COLO829 (cell line): ENCODE measurements around the gene CYP2W1.
A peak's percentile ranks its signal among the peaks of the same experiment; 100 is the strongest.
"Not testable (repeated sequence)": the region's sequence is repeated elsewhere in the genome, so short reads cannot be mapped to it uniquely, and the experiment has no call there.

Source experiments
- DNase-seq: peaks from one replicate; pipeline ENCODE4 v3.0.0; 2012; ENCODE audit warnings: low spot score

The CYP2W1 gene, protein sequence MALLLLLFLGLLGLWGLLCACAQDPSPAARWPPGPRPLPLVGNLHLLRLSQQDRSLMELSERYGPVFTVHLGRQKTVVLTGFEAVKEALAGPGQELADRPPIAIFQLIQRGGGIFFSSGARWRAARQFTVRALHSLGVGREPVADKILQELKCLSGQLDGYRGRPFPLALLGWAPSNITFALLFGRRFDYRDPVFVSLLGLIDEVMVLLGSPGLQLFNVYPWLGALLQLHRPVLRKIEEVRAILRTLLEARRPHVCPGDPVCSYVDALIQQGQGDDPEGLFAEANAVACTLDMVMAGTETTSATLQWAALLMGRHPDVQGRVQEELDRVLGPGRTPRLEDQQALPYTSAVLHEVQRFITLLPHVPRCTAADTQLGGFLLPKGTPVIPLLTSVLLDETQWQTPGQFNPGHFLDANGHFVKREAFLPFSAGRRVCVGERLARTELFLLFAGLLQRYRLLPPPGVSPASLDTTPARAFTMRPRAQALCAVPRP

DNA sequence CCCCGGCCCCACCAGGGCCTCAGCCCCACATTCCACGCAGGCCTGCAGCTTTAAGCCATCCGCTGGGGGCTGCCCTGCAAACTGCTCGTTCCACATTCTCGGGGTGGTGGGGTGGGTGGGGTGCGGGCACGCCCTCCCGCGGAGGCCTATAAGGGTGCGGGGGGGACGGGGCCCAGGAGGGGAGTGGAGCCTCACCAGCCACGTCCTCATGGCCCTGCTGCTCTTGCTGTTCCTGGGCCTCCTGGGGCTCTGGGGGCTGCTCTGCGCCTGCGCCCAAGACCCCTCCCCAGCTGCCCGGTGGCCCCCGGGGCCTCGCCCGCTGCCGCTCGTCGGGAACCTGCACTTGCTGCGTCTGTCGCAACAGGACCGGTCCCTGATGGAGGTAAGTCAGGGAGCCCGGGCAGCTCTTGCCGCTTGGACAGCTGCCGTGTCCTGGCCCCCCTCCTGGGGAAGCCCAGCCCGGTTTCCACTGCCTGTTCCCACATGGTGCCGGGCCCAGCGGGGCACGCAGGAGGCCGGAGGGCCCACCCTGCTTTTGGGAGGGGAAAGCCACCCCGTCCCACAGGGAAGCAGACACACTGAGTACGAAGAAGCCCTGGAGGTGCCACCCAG lies at the start of gene CYP2W1:
Gene CYP2W1 (plus strand): TSS at position 178 of the 612 bp plus-strand sequence. CDS start 31 bp downstream, at position 209.
- DNase-seq: no peak

DNA sequence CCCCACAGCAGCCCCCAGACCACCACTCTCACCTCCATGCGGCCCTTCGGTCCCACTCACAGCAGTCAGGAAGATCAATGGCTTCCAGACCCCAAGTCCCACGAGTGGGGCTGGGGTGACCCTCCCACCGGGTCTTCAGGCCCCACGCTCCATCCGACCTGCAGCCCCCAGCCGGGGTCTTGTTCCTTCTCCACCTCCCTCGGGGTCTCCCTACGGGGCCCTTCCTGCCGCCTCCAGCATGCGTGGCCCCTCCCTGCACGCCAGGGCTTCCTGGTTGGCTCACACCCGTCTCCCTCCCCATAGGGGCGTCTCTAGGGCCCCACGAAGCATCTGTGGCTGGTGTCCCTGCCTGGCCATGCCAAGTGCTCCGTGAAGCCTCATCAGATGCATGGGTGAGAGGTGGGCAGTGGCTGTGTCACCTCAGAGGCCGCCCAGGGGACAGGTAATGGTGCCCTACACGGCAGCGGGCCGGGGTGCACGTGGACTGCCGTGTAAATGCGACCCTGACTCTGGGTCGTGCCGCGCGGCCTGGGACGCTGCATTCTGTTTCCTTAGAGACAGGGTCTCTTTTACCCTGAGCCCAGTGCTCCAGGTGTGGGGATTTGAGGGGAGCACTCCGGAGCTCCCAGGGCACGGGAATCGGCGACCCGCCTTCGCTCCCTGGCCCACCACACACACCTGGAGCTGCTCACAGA lies 48.4 kb upstream of the CYP2W1 start:
- no peak for DNase-seq

DNA sequence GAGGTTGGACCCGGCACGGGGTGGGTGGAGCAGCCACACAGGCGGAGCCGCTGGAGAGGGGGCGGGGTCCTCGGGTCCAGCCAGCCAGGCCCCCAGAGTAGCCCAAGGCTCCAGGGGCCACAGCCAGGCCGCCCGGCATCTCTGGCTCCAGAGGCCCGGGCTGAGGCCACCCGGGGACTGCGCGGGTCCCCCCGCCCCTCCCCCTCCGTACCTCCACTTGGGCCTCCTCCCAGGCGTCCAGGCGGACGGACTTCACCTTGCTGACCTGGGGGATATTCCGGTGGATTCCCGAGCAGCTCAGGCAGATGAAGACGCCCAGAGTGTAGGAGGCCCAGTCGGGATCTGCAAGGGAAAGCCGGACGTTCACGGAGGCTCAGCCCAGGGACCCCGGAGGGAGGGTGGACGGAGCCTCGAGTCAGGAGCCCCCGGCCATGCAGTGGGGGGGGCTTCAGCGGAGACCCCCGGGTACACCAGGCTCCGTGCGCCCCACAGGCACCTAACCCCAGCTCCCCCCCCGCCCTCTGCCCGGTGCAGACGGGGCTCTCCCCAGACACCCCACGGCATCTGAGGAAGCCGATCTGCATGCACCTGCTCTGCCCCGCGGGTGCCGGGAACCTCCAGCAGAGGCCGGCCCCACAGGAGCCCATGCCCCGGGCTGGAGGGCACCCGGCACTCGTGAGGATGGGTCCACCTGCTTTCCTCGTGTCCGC lies 47.7 kb upstream of the CYP2W1 start:
- no peak for DNase-seq

DNA sequence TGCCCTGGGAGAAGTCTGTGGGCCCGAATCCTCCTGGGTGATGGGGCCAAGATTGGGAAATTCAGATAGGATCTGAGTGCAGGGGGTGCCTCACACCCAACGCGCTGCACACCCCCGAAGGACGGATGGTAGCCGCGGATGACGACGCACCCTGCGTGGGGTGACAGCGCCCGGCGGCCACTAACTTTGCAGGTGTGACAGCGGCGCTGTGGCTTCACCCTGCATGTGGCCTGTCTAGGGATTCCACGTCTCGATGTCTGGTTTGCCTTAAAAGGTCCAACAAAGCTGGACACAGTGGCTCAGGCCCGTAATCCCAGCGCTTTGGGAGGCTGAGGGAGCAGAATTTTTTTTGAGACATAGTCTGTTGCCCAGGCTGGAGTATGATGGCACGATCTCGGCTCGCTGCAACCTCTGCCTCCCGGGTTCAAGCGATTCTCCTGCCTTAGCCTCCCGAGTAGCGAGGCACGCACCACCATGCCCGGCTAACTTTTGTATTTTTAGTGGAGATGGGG lies 47.1 kb upstream of the CYP2W1 start:
- no peak for DNase-seq

DNA sequence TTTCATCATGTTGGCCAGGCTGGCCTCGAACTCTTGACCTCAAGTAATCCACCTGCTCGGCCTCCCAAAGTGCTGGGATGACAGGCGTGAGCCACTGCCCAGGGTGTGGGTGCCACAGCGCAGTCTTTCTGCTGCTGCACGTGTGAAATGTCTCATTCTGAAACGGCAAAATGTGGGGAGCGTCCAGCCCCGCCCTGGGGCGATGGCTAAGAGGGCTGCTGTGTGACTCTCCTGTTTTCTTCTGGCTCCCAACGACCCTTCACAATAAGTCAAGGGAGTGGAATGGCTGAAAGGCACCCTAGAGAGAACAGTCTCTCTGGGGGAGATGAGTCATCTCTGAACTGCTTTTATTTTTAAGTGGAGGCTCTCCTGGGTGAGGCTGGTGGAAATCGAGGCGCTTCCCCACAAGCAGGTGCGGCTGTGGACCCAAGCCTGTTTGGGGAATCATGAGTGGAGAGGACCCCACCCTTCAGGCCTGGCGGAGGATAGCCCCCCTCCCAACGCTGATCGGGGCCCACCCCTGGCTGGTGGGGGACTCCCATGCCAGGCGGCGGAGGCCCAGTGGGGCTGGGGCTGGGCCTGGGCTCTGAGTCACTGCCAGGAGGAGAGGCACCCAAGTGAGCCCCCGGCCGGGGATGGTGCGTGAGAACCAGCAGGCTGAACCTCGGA lies 46.5 kb upstream of the CYP2W1 start:
- DNase-seq: peak; percentile 69

DNA sequence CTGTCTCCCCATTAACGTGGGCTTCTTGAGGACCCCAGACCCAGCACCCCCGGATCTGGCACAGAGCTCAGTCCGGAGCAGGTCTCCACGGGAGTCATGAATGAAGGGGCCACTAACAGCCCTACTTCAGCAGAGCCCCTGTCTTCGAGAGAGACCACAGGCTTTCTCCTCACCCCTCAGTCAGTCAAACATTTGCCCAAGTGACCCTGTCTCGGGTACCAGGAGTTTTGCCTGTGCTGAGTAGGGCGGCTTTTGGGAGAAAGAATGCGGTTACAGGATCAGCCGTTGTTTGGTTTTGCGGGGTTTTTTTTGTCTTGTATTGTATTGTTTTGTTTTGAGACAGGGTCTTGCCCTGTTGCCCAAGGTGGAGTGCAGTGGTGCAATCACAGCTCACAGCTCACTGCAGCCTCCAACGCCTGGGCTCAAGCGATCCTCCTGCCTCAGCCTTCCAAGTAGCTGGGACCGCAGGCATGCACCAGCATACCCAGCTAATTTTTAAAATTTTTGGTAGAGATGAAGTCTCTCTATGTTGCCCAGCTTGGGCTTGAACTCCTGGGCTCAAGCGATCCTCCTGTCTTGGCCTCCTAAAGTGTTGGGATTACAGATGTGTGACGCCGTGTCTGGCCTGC lies 45.0 kb upstream of the CYP2W1 start:
- no peak for DNase-seq

DNA sequence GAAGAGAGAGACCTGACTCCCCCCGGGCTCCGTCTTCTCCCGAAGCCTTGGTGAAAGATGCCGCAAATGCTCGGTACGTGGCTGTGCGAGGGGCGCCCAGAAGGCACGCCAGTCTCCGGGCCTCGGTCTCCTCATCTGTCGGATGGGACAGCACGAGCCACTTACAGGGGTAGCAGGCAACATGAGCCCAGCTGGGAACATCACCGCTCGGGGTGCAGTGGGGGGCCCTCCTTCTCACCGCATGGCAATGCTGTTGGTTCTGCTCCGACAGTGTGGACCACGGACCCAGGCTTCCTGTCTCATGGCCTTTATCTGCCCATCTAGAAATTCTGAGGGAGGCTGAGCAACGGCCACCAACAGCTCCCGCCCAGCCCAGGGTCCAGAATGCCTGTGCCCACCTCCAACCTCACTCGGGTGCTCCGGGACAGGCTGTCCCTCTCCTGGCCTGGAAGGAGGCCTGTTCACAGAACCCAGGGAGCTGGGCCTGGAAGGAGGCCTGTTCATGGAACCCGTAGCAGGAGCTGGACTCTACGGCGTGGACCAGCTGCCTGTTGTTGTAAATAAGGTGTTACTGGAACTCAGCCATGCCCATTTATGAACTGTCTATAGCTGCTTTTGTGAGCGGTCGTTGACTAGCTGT lies 44.3 kb upstream of the CYP2W1 start:
- no peak for DNase-seq

DNA sequence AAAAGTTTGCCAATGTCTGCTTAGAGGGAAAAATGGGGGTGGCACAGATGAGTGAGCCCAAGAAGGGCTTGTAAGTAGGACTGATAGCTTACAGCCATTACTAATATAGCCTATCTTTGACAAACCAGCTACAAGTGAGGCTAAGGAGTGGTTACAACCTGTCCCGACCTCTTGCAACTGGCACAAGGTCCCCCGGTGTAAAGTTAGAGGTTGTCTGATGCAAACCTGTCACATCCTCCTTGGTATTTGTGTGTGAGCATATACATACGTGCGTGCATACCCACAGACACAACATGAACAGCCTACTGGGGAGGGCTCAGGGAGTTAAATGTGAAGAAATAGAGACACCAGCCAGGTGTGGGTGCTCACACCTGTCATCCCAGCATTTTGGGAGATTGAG lies 43.1 kb upstream of the CYP2W1 start:
- no peak for DNase-seq

DNA sequence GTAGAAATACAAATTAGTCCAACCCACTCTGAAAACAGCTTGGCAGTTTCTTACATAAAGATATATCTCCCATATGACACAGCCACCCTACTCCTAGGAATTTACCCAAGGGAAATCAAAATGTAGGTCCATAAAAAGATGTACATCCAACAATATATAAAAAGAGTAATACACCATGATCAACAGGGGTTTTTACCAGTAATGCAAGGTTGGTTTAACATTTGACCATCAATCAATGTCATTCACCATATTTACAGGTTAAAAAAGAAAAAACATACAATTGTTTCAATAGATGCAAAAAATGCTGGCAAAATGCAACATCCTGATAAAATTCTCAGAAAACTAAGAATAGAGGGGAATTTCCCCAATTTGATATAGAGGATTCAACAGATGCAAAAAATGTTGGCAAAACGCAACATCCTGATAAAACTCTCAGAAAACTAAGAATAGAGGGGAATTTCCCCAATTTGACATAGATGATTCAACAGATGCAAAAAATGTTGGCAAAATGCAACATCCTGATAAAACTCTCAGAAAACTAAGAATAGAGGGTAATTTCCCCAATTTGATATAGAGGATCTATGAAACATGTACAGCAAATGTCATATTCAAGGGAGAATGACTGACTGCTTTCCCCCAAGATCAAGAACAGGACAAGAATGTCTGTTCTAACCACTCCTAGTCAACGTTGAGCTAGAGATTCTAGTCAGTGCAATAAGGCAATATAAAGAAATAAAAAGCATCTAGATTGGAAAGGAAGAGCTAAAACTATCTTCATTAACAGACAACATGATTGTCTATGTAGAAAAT lies 42.2 kb upstream of the CYP2W1 start:
- no peak for DNase-seq

DNA sequence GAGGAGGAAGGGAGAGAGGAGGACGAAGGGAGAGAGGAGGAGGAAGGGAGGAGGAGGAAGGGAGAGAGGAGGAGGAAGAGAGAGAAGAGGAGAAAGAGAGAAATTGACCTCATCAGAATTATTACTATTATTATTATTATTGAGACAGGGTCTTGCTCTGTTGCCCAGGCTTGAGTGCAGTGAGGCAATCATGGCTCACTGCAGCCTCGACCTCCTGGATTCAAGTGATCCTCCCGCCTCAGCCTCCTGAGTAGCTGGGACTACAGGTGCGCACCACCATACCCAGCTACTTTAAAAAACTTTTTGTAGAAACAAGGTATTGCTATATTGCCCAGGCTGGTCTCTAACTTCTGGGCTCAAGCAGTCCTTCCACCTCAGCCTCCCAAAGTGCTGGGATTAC lies 39.2 kb upstream of the CYP2W1 start:
- DNase-seq: not testable (repeated sequence)

DNA sequence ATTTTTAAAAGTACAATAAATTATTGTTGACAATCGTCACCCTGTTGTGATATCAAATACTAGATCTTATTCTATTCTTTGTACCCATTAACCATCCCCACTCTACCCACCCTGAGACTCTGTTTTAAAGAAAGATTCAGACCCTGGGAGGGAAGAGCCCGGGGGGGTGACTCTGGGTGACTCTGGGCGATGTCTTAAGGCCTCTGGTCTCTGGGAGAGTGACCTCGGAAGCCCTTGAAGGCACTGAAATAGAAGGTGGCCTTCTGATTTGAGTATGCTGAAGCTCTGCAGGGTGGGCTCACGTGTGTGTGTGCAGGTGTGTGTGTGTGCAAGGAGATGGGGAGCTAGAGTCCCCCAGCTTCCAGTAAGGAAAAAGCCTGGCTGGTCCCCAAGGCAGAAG lies 38.2 kb upstream of the CYP2W1 start:
- no peak for DNase-seq

DNA sequence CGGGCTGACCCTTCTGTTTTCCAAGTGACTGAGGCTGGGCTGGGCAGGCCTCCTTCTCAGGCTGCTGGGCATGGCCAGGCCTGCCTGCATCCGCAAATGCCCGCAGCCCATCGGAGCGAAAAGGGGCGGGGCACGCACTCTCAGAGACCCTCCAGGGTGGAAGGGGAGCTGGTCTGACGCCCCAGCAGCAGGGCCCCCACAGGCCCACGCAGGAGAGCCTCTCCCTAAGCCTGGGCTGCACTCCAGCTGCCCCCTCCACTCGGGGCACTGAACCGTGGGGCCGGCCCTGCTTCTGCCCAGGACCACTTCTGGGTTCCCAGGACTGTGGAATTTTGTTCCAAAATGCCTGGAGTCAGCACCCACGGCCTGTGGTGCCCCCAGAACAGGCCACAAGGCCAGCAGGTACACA lies 37.8 kb upstream of the CYP2W1 start:
- DNase-seq: no peak

DNA sequence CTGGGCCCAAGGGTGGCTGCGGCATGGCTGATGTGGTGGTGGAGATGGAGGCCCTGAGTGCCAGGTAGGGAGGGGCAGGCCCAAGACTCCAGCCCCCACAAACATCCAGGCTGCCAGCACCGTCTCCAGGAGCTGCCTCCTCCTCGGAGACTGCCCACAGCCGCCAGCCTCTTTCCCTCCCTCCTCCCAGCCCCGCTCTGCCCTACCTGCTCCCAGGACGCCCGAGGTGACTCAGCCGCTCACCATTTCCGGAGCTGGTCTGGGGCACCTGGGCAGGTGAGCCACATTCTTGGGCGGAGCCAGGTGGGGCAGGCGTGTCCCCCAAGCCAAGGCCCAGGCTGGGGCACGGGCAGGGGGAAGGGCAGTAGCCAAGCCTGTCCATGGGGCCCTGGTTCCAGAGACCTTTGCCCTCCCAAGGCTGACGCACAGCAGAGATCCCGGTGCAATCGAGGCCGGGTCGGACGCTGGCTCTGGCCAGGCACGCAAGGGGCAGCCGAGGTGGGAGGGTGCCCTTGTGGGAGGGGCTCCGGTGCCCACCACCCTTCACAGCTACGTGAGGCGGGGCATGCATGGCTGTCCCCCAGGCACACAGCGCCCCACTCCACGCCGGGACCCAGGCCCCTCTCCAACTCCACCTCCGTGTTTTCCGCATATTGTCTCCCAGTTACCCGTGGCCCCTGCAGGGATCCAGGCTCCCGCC lies 37.3 kb upstream of the CYP2W1 start:
- DNase-seq: no peak

DNA sequence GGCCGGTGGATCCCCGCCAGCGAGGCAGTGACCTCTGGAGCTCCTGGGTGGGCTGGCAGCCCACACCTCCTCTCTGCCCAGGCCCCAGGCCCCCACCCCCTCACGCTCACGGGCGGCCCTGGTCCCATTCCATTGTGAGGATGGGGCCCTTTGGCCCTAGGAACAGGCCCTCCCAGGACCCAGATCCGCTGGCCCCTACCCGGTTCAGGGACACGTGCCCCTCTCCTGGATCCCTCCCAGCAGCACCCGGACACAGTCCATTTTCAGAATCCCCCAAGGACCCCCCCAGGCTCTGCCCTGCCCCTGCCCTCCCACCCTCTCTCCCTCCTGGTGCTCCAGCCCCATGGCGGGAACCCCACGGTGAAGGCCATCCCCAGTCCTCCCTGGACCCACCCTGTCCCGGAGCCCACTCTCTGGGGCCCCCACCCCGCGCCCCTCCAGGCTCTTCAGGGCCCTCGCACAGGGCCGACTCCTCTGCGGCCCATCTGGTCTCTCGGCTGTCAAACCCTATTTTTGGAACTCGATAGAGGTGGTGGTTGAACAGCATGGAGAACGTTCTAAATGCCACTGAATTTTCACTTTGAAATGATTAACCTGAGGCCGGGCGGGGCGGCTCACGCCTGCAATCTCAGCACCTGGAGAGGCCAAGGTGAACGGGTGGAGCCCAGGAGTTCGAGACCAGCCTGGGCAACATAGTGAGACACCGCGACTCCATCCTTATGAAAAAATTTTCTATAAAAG lies 36.6 kb upstream of the CYP2W1 start:
- DNase-seq: no peak

DNA sequence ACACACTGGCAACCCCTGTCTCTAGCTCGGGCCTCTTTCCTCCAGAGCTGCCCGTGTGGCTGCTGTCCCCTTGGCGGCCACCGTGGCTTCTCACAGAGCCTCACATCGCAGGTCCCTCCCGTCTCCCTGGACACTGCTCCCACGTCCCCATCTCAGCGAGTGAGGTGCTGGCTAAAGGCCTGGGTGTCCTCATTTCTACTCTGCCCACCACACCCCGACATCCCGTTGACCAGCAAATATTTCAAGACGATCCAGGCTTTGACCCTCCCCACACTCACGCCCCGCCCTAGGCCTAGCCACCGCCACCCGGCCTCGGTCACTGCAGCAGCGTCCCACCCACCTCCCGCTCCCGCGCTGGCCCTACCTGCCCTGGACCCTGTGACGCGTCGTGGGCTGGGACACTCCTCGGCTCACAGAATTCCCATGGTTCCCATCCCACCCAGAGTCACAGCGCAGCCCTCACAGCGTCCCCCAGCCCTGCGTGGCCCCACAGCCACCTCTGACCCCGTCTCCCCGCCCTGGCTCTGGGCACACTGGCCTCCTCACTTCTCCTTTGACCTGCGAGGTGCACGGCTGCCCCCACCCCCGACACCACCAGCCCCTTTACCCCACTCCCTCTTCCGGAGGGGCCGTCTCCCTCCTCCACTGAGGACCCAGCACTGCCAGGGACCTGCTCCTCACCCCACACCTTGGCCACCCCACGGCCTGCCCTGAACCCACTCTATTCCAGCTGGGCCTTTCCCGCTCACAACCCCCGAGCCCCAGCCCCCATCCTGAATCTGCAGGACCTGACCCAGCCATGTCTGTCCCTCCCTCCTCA lies 35.4 kb upstream of the CYP2W1 start:
- no peak for DNase-seq

DNA sequence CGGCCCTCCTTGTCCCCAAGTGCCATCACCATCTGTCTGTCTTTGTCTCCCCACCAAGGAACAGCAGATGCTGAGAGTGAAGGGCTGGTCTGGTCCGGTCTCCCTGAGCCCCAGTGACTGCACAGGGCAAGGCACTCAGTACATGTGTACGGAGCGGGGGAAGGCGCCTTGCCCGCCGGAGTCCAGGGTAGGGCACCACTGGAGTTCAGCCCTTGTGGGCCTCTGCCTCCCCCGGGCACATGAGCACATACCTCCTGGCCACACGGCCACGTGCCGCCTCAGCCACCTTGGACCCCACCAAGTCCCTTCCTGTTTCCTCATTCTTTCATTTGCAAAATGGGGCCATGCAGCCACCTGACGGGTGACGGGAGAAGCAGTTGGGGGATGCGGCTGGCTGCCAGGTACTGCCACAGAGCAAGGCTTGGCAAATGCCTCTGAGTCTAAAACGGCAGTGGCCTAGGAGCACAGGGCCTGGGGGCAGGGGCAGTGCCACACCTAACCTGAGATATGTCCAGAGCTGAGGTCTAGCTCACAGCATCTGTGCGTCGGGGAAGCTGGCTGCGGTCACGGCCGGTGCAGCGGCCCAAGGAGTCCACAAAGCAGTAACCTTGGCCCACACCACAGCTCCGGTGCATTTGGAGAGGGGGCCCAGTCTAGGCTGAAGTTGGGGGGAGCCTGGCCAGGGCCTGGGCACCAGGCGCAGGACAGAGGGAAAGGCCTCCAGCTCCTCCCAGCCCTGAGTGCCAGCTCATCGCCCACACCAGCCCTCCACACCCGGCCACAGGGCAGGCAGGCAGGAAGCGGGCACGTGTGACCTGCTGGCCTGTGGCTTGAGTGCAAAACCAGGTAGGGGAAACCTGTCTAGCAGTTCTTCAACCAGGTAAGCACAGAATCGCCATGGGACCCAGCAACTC lies 33.7 kb upstream of the CYP2W1 start:
- DNase-seq: no peak
